ENCODE measurements around the gene GABRP.

DNA sequence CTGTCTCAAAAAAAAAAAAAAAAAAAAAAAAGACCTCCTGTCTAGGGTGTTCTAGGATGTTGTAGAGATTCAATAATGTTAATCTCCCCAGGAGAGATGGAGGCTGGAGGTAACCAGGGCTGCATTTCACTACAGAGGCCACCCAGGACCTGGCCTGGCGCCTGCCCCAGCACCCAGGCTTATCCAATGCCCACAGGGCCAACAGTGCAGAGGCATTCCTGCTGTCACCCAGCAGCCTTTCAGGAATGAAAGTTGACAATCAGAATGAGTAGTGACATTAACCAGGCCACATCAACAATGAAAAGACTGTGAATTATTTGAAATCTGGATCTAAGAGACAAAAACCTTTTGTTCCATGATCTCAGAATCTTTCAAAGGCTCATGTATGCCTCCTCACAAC lies 36.2 kb upstream of the GABRP start:
- TF ChIP-seq GATA3 (IDR thresholded peaks at IDR 0.05; ENCODE audit: low read depth, low read length) = no peak
- peak; percentile 45; the same call in 1 of the 2 replicates for TF ChIP-seq GATA2 (IDR thresholded peaks at IDR 0.05; ENCODE audit: low read depth, low read length)
